ENCODE measurements around the gene USP1.

USP1 gene

DNA sequence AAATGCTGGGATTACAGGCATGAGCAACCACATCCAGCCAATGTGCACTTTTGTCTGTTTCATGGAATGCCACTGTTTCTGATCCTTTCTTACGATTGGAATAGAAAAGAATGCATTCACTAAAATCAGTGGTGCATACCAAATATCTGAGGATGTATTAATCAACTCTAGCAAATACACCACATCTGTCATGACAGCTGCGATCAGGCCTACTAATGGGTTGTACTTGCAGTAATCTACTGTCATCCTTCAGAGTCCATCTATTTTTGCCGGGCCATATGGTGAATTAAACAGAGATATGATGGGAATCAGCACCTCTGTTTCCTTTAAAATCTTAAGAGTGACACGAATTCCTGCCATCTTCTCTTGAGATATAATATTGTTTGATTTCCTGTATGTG is 8.5 kb upstream of the USP1 start:
- no peak for DNase-seq

- DNase-seq, result no peak
Measured at GRCh38 chr1:62429581-62429980, 7.3 kb upstream of the USP1 start.

DNA sequence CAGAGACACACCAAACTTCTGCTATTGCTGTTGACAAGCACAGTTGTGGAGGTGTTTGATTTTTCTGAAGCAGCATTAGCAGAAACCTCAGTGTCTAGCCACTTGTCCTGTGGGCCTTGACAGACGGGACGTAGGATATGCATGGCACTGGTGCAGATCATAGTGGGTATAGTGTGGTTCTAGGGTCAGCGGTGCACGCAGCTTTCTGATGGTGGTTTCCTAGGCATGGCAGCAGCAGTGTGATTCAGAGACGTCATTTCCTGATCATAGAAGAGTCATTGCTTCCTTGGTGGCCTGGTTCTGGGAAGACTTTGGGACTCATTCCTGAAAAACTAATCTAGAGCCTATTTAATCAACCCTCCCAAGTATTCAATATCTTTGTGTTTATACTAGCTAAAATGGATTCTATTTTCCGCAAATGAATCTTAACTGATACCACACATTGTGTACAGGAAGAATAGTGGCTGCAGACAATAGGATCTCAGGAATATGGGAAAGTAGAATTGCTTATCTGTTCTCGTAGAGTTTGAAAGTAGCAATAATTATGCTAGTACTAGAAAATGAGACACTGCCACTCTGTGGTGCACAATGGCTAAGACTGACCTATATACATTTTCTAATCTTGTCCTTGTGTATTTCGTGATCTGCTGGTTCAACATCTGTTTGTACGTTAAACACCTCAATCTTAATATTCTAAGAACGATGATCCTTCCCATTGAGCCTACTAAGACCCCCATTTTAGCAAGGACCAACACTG is 2.8 kb upstream of the USP1 start:
- peak; percentile 26 for DNase-seq

- no peak for DNase-seq
Measured at GRCh38 chr1:62434618-62435001, 2.2 kb upstream of the USP1 start.

- DNase-seq, result peak; percentile 62
Measured at GRCh38 chr1:62435231-62436038, 1.4 kb upstream of the USP1 start.

DNA sequence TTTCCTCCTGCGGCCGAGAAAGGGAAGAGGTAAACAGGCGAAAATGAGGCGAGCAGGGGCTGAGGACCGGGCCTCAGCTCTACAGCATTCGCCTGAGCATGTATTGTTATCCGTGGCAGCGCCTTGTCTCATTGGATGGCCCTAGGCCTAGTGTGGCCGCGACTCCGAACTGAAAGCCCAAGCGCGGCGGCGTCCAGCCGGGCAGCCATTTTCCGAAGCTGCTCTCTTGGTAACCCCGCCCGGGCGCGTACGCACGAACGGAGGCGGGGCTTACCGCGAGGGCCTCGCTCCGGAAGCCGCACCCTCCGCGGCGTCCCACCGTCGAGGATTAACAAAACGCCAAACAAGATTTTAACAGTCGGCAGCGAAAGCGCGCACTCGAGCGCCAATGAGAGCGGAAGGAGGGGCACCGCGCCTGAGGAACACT is 797 bp upstream of the USP1 start:
- no peak for DNase-seq

- peak; percentile 52 for DNase-seq
Measured at GRCh38 chr1:62437273-62437940, 558 bp downstream of the USP1 start.

GRCh38 chr1:62438163-62438562 is 1.3 kb downstream of the USP1 start:
- peak; percentile 46 for DNase-seq

GRCh38 chr1:62439652-62440371 is 3.0 kb downstream of the USP1 start:
- DNase-seq, result peak; percentile 19

- no peak for DNase-seq
Measured at GRCh38 chr1:62444701-62445100, 7.9 kb downstream of the USP1 start.

DNA sequence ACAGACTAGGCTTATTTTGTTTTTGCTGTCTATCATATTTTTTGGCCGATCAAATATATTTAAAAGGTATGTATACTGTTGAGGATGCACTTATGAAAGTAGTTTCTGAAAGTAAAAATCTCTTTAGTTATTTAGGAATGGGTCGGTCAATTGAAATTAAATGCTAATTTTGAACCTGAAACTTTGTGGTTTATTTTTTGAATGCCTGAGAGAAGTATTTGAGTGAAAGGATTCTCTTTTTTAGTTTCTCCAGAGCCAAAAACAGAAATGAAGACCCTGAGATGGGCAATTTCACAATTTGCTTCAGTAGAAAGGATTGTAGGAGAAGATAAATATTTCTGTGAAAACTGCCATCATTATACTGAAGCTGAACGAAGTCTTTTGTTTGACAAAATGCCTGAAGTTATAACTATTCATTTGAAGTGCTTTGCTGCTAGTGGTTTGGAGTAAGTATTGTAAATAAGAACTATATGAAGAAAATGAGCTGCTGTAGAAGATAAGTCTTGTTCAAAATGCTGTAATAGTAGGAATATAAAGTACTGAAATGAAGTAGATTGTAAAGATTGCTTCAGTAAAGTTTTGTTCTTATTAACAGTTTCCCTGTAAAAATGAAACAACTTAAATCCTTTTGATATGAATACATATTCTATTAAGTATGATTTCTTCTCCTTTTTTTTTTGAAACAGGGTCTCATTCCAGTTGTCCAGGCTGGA is 11.5 kb downstream of the USP1 start:
- DNase-seq, result no peak

DNA sequence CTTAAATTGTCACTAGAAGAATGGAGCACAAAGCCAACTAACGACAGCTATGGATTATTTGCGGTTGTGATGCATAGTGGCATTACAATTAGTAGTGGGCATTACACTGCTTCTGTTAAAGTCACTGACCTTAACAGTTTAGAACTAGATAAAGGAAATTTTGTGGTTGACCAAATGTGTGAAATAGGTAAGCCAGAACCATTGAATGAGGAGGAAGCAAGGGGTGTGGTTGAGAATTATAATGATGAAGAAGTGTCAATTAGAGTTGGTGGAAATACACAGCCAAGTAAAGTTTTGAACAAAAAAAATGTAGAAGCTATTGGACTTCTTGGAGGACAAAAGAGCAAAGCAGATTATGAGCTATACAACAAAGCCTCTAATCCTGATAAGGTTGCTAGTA is 13.5 kb downstream of the USP1 start:
- DNase-seq, result no peak

GRCh38 chr1:62452951-62453350 is 16.1 kb downstream of the USP1 start:
- DNase-seq, result no peak

- DNase-seq, result no peak
Measured at GRCh38 chr1:62457955-62458354, 21.1 kb downstream of the USP1 start.

GRCh38 chr1:62462370-62462769 is 25.5 kb downstream of the USP1 start:
- no peak for DNase-seq

DNA sequence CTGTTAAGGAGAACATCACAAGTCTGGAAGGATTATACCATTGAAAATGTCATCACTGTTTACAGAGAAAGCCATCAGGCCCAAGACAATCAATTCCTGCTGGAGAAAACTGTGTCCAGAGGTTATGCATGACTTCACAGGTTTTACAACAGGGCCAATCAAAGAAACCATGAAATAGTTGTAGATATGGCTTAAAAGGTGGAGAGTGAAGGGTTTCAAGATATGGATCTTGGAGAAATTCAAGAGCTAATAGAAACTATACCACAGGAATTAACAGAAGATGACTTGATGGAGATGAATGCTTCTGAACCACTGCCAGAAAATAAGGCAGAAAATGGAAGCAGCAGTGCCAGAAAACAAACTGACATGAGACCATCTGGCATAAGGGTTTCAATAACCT is 30.2 kb downstream of the USP1 start:
- no peak for DNase-seq

DNA sequence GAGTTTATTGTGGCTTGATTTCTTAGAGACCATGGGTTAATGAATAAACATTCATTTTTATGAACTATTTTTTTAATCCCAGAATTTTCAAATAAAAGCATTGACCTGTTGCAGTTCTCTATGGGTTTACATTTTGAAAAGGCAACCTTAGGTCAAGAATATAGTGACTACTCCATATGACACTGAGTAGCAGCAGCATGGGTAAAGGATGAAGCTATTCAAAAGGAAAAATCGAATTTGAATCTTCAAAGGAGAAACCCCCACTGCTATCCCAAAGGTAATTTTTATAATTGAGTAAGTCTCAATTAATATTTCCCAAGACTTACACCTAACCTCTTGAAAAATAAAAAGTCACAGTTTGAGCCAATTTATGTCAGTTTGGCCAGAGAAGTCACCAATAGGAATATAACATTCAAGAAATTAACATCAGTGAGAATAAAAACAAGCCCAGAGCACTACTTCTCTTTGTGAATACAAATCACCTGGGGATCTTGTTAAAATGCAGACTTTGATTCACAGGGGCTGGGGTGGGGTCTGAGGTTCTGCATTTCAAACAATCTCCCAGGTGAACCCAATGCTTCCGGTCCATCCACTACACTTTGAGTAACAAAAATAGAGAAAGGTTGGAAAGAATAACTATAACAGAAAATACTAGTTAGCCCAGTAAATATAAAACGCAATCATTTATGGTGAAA is 39.8 kb downstream of the USP1 start:
- DNase-seq, result no peak

GRCh38 chr1:62481681-62482080 is 44.8 kb downstream of the USP1 start:
- DNase-seq, result no peak

- peak; percentile 10 for DNase-seq
Measured at GRCh38 chr1:62484824-62485468, 48.1 kb downstream of the USP1 start.

DNA sequence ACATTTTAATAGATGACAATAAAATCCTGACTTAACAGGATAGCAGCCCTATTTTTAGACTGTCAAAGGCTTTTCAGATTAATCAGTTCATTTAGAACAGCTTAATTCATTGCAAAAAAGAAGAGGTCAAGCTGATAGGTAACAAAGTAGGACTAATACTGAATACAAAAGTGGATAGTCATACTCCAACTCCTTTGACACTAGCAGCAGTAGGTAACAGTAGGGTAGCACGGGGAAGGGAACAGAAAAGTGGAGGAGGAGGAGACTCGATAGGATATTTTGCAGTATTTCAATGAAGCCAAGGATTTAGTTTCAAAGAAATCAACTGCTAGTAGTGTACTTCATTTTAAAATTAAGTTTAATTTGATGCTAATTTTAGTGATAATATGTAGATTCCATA is 51.1 kb downstream of the USP1 start:
- no peak for DNase-seq

GRCh38 chr1:62492521-62492920 is 55.7 kb downstream of the USP1 start:
- DNase-seq, result no peak

Measured in OCI-M1 (cell line).